GM18508 (cell line): ENCODE results near the gene ARHGAP23.

Source experiments
- ATAC-seq: cut with Tn5 transposase; IDR thresholded peaks from one replicate; pipeline ENCODE4 v1.9.1; 2021; ENCODE audit warnings: moderate number of reproducible peaks; ENCODE audit not compliant: insufficient read depth, unreplicated experiment

ARHGAP23 gene

GRCh38 chr17:38428112-38428642, at the start of gene ARHGAP23:
ARHGAP23 (plus strand) TSS chr17:38428464; CDS start chr17:38428486, 22 bp downstream.
- ATAC-seq = no peak

GRCh38 chr17:38379448-38379847, 48.8 kb upstream of the ARHGAP23 start:
- ATAC-seq = no peak

- no peak for ATAC-seq
These were observed 33.2 kb upstream of the ARHGAP23 start for GRCh38 chr17:38395090-38395489.

GRCh38 chr17:38397227-38397626, 31.0 kb upstream of the ARHGAP23 start:
- ATAC-seq = no peak

GRCh38 chr17:38400286-38400685, 28.0 kb upstream of the ARHGAP23 start:
- no peak for ATAC-seq

- ATAC-seq = no peak
These were observed 26.8 kb upstream of the ARHGAP23 start for GRCh38 chr17:38401459-38401858.

DNA sequence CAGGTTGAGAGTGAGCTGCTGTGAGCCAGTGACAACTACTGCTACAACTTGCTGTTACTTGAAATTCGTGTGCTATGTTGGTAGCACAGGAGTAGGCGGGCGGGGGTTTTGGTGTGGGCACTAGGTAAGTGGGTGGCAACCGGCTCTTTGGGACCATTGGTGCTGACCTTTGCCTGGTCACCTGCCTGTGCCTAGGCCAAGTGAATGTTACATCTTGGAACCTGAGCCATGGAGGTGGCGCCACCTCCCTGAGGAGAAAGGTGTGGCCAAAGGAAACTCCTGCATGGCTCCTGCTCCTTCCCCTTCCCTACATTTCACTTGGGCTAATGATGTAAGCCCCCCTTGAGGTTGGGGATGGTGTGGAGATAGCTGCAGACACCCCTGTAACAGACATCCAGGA, 25.4 kb upstream of the ARHGAP23 start:
- no peak for ATAC-seq

DNA sequence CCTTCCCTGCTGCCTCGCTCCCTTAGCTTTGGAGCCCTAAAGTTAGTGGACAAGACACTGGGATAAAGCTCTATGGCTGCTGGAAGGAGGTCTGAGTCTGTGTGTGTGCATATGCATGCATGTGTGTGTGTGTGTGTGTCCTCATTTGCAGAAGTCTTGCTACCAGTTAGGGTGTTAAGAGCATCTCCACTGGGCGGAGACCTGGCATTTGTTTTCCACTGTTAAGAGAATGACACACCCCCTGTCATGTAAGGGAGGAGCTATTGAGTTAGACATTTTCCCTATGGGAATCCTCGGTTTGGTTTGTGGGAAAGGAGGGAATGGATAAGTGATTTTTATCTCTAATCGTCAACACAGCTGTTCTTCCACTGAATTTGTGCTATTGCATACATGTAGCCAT, 24.8 kb upstream of the ARHGAP23 start:
- no peak for ATAC-seq

DNA sequence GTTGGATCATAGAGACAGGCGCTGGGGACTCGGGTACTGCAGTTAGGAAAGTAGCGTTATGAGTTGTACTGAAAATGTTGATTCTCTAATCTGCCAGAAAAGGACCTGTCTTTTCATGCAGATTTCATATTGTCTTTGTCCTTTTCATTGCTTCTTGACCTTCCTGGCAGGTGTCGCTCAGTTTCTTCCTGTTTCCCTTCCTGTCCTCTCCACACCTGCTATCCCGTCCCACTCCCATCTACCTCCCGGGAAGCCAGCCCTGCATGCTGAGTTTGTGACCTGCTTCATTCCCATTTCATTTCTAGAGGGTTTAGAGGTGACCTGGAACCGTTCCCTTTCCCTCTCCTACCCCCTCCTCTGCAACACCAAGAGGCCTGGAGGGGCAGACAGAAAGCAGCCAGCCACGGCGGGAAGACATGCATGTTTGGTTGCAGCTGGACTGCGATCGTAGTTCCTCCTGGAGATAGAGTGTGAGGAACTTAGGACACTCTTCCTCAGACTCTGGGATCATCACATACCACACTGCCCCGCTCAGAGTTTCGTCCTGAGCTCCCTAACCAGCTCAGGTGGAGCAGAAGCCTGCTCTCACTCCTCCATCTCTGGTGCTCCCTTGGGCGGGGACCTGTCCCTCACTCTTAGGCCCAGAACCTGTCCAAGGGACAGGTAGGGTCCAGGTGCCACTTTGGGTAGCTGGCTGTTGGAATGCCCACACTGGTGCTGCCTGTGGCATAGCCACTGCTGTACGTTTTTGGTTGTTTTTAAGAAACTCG, 23.9 kb upstream of the ARHGAP23 start:
- no peak for ATAC-seq

- no peak for ATAC-seq
These were observed 22.6 kb upstream of the ARHGAP23 start for GRCh38 chr17:38405654-38406053.

GRCh38 chr17:38410201-38410600, 18.1 kb upstream of the ARHGAP23 start:
- no peak for ATAC-seq

DNA sequence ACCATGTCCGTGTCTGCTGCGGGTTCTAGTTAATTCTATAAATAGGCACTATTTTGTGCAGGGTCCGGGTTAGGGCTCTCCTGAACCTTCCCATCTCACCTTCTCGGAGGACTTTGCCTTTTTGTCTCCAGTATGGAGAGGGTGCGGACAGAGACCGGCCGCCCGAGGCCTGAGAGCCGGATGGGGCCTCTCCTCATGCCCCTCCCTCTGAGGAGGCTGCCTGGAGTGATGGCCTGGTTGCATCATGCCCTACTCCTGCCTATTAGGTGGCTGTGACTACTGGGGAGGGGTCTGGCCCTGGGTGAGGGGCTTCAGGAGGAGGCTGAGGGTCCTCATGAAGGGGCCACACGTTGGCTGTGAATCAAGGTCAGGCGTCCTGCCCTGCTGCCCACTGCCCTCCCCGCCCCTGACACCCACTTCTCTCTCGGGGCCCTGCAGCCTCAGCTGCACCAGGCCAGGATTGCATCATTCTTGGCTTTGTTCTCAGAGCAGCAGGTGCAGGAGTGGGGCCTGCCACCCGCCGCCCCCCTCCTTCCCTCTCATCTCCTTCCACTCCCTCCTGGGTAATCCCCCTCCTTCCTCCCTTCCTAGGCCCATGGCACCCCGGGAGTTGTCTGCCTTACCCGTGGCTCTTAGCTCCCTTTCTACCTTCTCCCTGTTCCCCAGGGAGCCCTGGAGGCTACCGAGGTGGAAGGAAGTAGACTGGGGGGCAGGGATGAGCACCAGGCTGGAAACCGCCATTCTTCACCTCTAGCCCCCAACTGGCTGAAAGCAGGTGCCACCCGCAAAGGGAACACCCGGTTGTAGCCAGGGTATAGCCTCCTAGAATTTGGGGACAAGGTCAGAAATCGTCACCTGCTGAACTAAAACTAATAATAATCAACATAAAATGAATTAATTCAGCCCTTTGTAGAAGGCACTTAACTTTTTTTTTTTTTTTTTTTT, 12.7 kb upstream of the ARHGAP23 start:
- no peak for ATAC-seq

DNA sequence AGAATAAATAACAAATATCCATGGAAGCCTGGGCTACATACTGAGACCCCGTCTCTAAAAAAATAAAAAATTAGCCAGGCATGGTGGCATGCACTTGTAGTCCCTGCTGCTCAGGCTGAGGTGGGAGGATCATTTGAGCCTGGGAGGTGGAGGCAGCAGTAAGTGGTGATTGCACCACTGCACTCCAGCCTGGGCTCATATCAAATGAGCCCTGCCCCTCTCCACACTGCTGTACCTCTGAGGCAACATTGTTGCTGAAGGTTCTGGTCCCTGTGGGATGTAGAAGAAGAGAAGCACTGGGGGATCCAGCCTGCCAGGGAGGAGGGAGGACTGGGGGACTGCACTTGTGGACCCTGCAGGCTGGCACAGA, 11.4 kb upstream of the ARHGAP23 start:
- no peak for ATAC-seq

DNA sequence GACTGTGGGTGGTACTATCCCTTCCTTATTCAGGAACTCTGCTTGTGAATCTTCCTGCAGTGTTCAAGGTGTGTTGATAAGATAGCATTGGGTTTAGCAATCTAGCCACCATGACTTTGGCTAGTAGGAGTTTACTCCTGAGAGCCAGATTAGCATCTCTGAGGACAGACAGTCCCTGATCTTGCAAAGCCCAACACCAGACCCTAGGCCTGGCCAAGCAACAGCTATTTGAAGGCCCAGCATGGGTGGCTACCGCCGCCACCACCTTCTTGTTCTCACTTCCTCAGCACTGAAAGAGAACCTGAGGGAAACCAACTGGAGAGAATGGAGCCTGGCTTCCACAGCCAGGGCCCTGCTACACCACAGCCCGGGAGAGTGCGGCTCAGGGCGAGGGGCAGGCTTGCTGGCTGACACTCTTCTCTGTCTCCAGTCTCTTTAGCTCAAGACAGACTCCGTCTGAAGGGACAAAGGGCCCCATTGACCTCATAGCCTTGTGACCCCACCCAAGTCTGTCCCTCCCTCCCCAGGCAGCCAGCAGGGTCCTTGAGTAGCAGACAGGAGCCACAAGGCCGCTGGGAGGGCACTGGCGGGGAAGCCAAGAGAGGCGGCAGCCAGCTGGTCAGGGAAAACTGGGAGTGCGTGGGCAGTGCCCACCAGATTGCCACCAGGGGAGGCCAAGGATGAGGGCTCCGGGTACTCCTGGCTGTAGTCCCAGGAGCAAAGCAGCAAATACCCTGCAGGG, 10.9 kb upstream of the ARHGAP23 start:
- ATAC-seq = no peak

DNA sequence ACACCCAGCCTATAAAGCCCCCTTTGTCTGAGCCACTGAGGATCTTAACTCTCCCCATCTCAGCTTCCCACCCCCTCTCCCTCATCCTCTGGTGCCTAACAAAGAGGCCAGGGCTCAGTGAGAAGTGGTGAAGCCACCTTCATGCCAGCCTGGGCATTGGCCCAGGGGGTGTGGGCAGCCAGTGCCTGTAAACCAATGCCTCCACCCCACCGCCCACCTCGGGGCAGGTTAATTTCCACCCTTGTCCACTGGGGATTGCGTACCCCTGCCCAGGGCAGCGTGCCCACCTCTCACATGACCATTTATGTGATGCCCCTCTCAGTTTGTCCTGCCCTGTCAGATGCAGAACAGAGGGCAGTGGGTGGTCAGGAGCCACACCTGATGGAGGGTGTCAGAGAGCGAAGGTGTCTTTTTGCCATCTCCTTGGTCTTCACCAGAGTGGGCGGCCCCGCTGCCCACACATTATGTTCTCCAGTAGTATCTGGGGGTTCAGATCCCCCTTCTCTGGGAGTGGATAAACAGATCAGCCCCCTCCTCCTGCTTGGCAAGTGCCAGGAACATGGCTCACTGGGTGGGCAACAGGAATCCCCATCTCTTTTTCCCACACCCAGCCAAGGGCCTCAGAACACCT, 10.1 kb upstream of the ARHGAP23 start:
- no peak for ATAC-seq

- ATAC-seq = no peak
These were observed 9.4 kb upstream of the ARHGAP23 start for GRCh38 chr17:38418693-38419507.

GRCh38 chr17:38419508-38419981, 8.7 kb upstream of the ARHGAP23 start:
- ATAC-seq = no peak

DNA sequence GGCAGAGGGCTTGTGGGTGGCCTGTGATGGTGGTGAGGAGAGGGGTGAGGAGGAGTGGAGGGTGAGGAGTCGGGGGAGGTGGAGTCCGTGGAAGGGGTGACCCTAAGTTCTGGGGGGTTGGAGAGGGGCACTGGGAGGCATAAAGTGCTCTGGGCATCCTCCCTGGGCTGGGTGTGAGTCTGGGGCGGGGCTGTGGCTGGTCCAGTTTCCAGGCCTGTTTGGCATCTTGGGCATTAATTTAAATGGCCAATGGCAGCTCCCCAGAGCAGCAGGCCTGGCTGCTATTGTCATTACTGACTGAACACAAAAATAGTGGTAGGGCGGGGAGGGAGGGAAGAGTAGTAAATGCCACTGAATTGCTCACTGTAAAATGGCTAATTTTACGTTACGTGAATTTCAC, 7.7 kb upstream of the ARHGAP23 start:
- ATAC-seq = no peak
